Cerebellar nuclear complex (tissue), 1 donor: ENCODE results near the gene UBXN10.
"Not testable (repeated sequence)": the region's sequence is repeated elsewhere in the genome, so short reads cannot be mapped to it uniquely, and the experiment has no call there.

Source experiments
- DNase-seq, 2 experiments: peaks; one replicate each; lab custom pipeline; 2025; lab: John Stamatoyannopoulos, UW

UBXN10 gene

GRCh38 chr1:20200966-20201365 lies 15.1 kb downstream of the UBXN10 start:
- DNase-seq, result peak in 1 of 2 experiments; percentile 5

- no peak for DNase-seq
These were observed 16.3 kb downstream of the UBXN10 start for GRCh38 chr1:20202166-20202565.

- DNase-seq, result no peak
These were observed 21.6 kb downstream of the UBXN10 start for GRCh38 chr1:20207546-20207945.

- DNase-seq, result no peak
These were observed 23.6 kb downstream of the UBXN10 start for GRCh38 chr1:20209471-20209870.

- no peak for DNase-seq
These were observed 25.0 kb downstream of the UBXN10 start for GRCh38 chr1:20210736-20211460.

GRCh38 chr1:20211511-20211931 lies 25.6 kb downstream of the UBXN10 start:
- no peak for DNase-seq

GRCh38 chr1:20212085-20212684 lies 26.3 kb downstream of the UBXN10 start:
- DNase-seq, result no peak

GRCh38 chr1:20212685-20213331 lies 26.9 kb downstream of the UBXN10 start:
- DNase-seq, result no peak

- DNase-seq, result no peak
These were observed 29.8 kb downstream of the UBXN10 start for GRCh38 chr1:20215716-20216115.

GRCh38 chr1:20216574-20216973 lies 30.7 kb downstream of the UBXN10 start:
- DNase-seq, result no peak

GRCh38 chr1:20219053-20219452 lies 33.2 kb downstream of the UBXN10 start:
- DNase-seq, result not testable (repeated sequence)

- no peak for DNase-seq
These were observed 34.1 kb downstream of the UBXN10 start for GRCh38 chr1:20220036-20220435.

- DNase-seq, result no peak
These were observed 37.2 kb downstream of the UBXN10 start for GRCh38 chr1:20223106-20223505.

GRCh38 chr1:20223551-20224419 lies 37.9 kb downstream of the UBXN10 start:
- DNase-seq, result no peak

- DNase-seq, result no peak
These were observed 38.6 kb downstream of the UBXN10 start for GRCh38 chr1:20224546-20224945.

- no peak for DNase-seq
These were observed 41.8 kb downstream of the UBXN10 start for GRCh38 chr1:20227704-20228103.

GRCh38 chr1:20228314-20228825 lies 42.5 kb downstream of the UBXN10 start:
- DNase-seq, result no peak

- DNase-seq, result no peak
These were observed 43.3 kb downstream of the UBXN10 start for GRCh38 chr1:20229171-20229570.

- DNase-seq, result not testable (repeated sequence)
These were observed 46.7 kb downstream of the UBXN10 start for GRCh38 chr1:20232564-20232963.

- DNase-seq, result no peak
These were observed 47.5 kb downstream of the UBXN10 start for GRCh38 chr1:20233394-20233793.

GRCh38 chr1:20233866-20234265 lies 48.0 kb downstream of the UBXN10 start:
- no peak for DNase-seq
